Transverse colon (tissue), 4 donors: ENCODE results near the gene SLC37A3. TPM values are rescaled to one million over a fixed set of nuclear protein-coding genes. Genes with fewer than 3 reads are reported as not detected.
A peak's percentile ranks its signal among the peaks of the same experiment; 100 is the strongest.
"Not testable (repeated sequence)": the region's sequence is repeated elsewhere in the genome, so short reads cannot be mapped to it uniquely, and the experiment has no call there.

ENCODE experiments used
- DNase-seq: peaks from one replicate; pipeline ENCODE4 v3.0.0-alpha.2; 2019
- H3K27ac ChIP-seq, 4 donors: fragments of 200-600 bp; sonication (generic); 2 replicates each; pipeline ENCODE4 v1.5.1; 2016 to 2018; ENCODE audit warnings: inconsistent platforms in 4 of 4
- H3K27me3 ChIP-seq: fragments of 200-600 bp; sonication (generic); 2 replicates; pipeline ENCODE4 v1.5.1; 2017; ENCODE audit warnings: inconsistent platforms
- H3K36me3 ChIP-seq, 4 donors: fragments of 200-600 bp; sonication (generic); 2 replicates each; pipeline ENCODE4 v1.5.1; 2017 to 2019; ENCODE audit warnings: inconsistent platforms in 4 of 4
- H3K4me1 ChIP-seq, 4 donors: fragments of 200-600 bp; sonication (generic); 2 replicates each; pipeline ENCODE4 v1.5.1; 2017 to 2020; ENCODE audit warnings: inconsistent platforms in 4 of 4
- H3K4me3 ChIP-seq, 4 donors: fragments of 200-600 bp; sonication (generic); 1 replicate in 1 of 4; 2 replicates in 3 of 4; pipeline versions ENCODE4 v1.5.1 to v1.6.1; 2017 to 2019; ENCODE audit warnings: inconsistent platforms in 4 of 4
- H3K9me3 ChIP-seq, 2 donors: fragments of 200-600 bp; sonication (generic); 2 replicates each; pipeline ENCODE4 v1.5.1; 2017 to 2019; ENCODE audit warnings: inconsistent platforms in 2 of 2
- CTCF ChIP-seq, 5 experiments: fragments of 200-600 bp in 3 of 5; fragments of 450-650 bp in 2 of 5; sonication (generic) in 3 of 5; IDR thresholded peaks; 1 replicate in 2 of 5; 2 replicates in 3 of 5; pipeline ENCODE4 v1.5.1; 2016 to 2017; ENCODE audit warnings: antibody characterized with exemption in 5 of 5, inconsistent platforms in 3 of 5, mild to moderate bottlenecking in 2 of 5, moderate library complexity in 1 of 5
- EP300 ChIP-seq: sonication (generic); formaldehyde crosslinking; IDR thresholded peaks from one replicate; pipeline ENCODE4 v1.6.1; 2017; ENCODE audit warnings: antibody characterized with exemption, low read depth
- POLR2A ChIP-seq: fragments of 450-650 bp; IDR thresholded peaks from one replicate; pipeline ENCODE4 v1.6.1; 2016; ENCODE audit warnings: antibody characterized with exemption, mild to moderate bottlenecking, moderate library complexity
- POLR2AphosphoS5 ChIP-seq, 3 donors: sonication (generic); formaldehyde crosslinking; IDR thresholded peaks; one replicate each; pipeline ENCODE4 v1.6.1; 2016; ENCODE audit warnings: antibody characterized with exemption in 3 of 3
- WGBS, 2 donors: methylation state at CpG; one replicate each; pipeline ENCODE4 v1.1.5; 2018; ENCODE audit warnings: low coverage in 1 of 2; 5-methylcytosine and 5-hydroxymethylcytosine counted together
- in situ Hi-C, 4 donors: fragments of 200-750 bp; cut with MboI; loops; one replicate each; pipeline versions ENCODE4 v1.15.0 to v1.15.1; 2017; ENCODE audit warnings: low sequenced_read_pairs in 3 of 4, low pct_ligation_motif_present in 1 of 4, low pct_unique_long_range_greater_than_20kb in 1 of 4
- intact Hi-C: fragments of 100-400 bp; cut with DNase I; formaldehyde crosslinking; loops from one replicate; pipeline ENCODE4 v1.15.1; 2023; ENCODE audit warnings: low total_unique reads
- total RNA-seq, 4 donors: library from RNA; depleted of rRNA; stranded (reverse); fragments of >200 nt; gene quantifications; one replicate each; pipeline ENCODE4 v1.1.0, GENCODE V29; 2016

The SLC37A3 gene
- total RNA-seq, 4 donors from 2014 or later: 34.8 to 132 (median 76.0) TPM

- H3K4me3 ChIP-seq: no peak overlapping the region
- WGBS, 2 donors: 41 to 65% methylated on average over 3 of the region's 3 CpGs
- in situ Hi-C loops (loop anchor here in 2 of 4 donors (25.0 kb wide), 2 partner anchors 258 to 283 kb away; partner anchors contain the start of gene PARP12 (in 1 of the 2)), intact Hi-C loops (no loop called here)
- H3K27me3 ChIP-seq: no peaks in the 10 kb centered on the region
- no peak for DNase-seq
- peaks cover 0 to 21% (median 6%) of the 10 kb centered on the region in 4 donors for H3K4me1 ChIP-seq
- H3K27ac ChIP-seq: peak overlapping the region in 3 of 4 donors; percentile 46 to 63 (median 52)
- peak in 1 of 3 donors; percentile 24 for TF ChIP-seq POLR2AphosphoS5 (IDR thresholded peaks at IDR 0.05)
- TF ChIP-seq EP300: no peak
- TF ChIP-seq CTCF (IDR thresholded peaks at IDR 0.05): no peak
- no peaks in the 10 kb centered on the region for H3K9me3 ChIP-seq
- peaks cover 0 to 15% (median 0%) of the 10 kb centered on the region in 4 donors for H3K36me3 ChIP-seq
Measured at GRCh38 chr7:140345426-140345825, 52.9 kb downstream of the SLC37A3 start.

GRCh38 chr7:140342727-140343514, 55.4 kb downstream of the SLC37A3 start:
- peak; percentile 57 for DNase-seq
- Histone ChIP-seq H3K27me3 (no peaks in the 10 kb centered on the region), H3K9me3 (no peaks in the 10 kb centered on the region), H3K27ac (no peak overlapping the region), H3K36me3 (peaks cover 0 to 11% (median 0%) of the 10 kb centered on the region in 4 donors), H3K4me1 (peaks cover 0 to 21% (median 4%) of the 10 kb centered on the region in 4 donors), H3K4me3 (no peak overlapping the region)
- 64 to 93% methylated on average over 7 to 13 of the region's 13 CpGs for WGBS, 2 donors
- in situ Hi-C loops: loop anchor here in 2 of 4 donors (25.0 kb wide), 2 partner anchors 256 to 281 kb away; partner anchors contain the start of gene PARP12 (in 1 of the 2)
- TF ChIP-seq CTCF (IDR thresholded peaks at IDR 0.05) (peak; percentile 26 to 55 (median 40)), POLR2AphosphoS5 (IDR thresholded peaks at IDR 0.05) (no peak)
- intact Hi-C loops: no loop called here

GRCh38 chr7:140338959-140339358, 59.4 kb downstream of the SLC37A3 start:
- H3K4me1 ChIP-seq, H3K4me3 ChIP-seq, H3K9me3 ChIP-seq, H3K27me3 ChIP-seq, DNase-seq, H3K27ac ChIP-seq, intact Hi-C loops: not testable (repeated sequence)
- in situ Hi-C loops: loop anchor here in 2 of 4 donors (10.0 to 25.0 kb wide), 3 partner anchors 174 to 277 kb away; partner anchors contain the start of gene PARP12 (in 1 of the 2)
- 95% methylated on average over 1 of the region's 1 CpG; no CpG with 5 or more reads in 1 of the 2 donors for WGBS, 2 donors
- peaks cover 0 to 14% (median 4%) of the 10 kb centered on the region in 4 donors for H3K36me3 ChIP-seq

GRCh38 chr7:140334341-140335057, 63.8 kb downstream of the SLC37A3 start:
- peaks cover 0 to 13% (median 10%) of the 10 kb centered on the region in 4 donors for H3K4me1 ChIP-seq
- WGBS, 2 donors: 81 to 87% methylated on average over 4 to 8 of the region's 8 CpGs
- no peak overlapping the region for H3K4me3 ChIP-seq
- no peaks in the 10 kb centered on the region for H3K9me3 ChIP-seq
- no peak for TF ChIP-seq CTCF (IDR thresholded peaks at IDR 0.05)
- TF ChIP-seq POLR2A: no peak
- no peak for TF ChIP-seq POLR2AphosphoS5 (IDR thresholded peaks at IDR 0.05)
- no peak for TF ChIP-seq EP300
- in situ Hi-C loops: loop anchor here in 2 of 4 donors (10.0 to 25.0 kb wide), 3 partner anchors 170 to 272 kb away; partner anchors contain the start of gene PARP12 (in 1 of the 2)
- H3K36me3 ChIP-seq: peaks cover 0 to 7% (median 1%) of the 10 kb centered on the region in 4 donors
- no peaks in the 10 kb centered on the region for H3K27me3 ChIP-seq
- intact Hi-C loops: no loop called here
- DNase-seq: no peak
- no peak overlapping the region for H3K27ac ChIP-seq
